ENCODE measurements around the gene CBX8.

Gene CBX8

DNA sequence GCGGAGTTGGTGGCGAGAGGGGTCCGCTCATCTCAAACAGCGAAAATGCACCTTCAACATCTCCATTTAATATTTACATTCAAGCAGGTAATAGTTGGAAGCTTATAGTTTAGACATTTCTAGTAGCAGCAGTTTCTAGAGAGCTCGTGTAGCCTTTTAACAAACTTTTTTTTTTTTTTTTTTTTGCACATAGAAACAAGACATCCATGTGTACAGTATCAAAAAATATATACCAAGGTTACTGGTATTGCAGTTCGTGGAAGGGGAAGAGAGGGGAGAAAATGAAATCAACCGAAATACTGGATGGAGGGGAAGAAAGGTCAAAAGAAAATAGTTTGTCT lies 36.2 kb upstream of the CBX8 start:
- Histone ChIP-seq H3K27me3 (ENCODE audit: control insufficient read depth, insufficient read depth, low read length) (no peaks in the 10 kb centered on the region), H3K4me3 (ENCODE audit: low read length) (no peak overlapping the region), H3K9ac (ENCODE audit: low read depth, low read length) (no peak overlapping the region), H3K9me3 (replicated peaks; ENCODE audit: low read length) (no peaks in the 10 kb centered on the region), H3K36me3 (ENCODE audit: insufficient read depth, low read length) (peaks cover 23% of the 10 kb centered on the region), H3K4me2 (ENCODE audit: low read length) (no peak overlapping the region), H3K4me1 (ENCODE audit: control insufficient read depth, insufficient read depth, low read length) (peaks cover 36% of the 10 kb centered on the region)

DNA sequence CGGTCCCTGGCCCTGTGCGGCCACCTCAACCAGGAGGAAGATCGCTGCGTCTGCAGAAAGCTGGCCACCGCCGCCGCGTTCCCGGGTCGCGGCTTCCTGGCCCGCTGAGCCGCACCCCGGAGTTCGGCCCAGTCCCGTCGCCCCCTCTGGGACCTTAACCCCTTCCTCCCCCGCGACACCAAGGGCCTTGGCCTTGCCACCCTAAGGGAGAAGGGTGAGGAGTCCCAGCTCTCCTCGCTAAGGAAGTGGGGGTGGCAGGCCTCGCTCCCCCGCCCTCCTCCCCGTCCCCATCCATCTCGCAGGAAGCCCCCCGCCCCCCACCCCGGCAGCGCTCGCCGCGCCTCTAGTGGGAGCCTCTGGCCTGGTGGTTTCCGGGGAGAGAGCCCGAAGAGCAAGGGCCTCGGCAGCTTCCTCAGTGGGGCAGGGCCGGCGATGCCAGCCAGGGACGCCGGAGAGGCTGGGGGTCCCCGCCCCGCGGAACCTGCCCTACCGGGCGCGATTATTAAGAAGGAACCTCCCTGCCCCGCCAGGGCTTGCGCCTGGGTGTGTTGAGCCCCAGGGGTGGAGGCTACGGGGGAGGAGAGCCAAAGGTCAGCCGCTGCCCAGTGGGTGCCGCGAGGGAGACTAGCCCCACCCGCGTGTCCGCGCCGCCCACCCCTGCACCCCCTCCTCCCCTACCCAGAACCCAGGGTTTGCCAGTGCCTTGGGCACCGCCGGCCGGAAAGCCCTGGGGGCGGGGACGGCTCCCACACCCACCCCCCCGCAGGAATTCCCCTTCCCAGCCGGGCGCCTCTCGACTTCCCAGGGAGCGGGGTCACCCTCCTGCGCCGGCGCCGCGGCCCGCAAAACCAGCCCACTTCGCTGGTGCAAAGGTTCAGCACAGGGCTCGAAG lies 35.6 kb upstream of the CBX8 start:
- no peaks in the 10 kb centered on the region for H3K9me3 ChIP-seq (replicated peaks; ENCODE audit: low read length)
- H3K4me2 ChIP-seq (ENCODE audit: low read length), result peak overlapping the region; percentile 67
- H3K9ac ChIP-seq (ENCODE audit: low read depth, low read length), result no peak overlapping the region
- H3K27me3 ChIP-seq (ENCODE audit: control insufficient read depth, insufficient read depth, low read length), result no peaks in the 10 kb centered on the region
- H3K4me3 ChIP-seq (ENCODE audit: low read length), result no peak overlapping the region
- peaks cover 30% of the 10 kb centered on the region for H3K4me1 ChIP-seq (ENCODE audit: control insufficient read depth, insufficient read depth, low read length)
- H3K36me3 ChIP-seq (ENCODE audit: insufficient read depth, low read length), result peaks cover 23% of the 10 kb centered on the region

DNA sequence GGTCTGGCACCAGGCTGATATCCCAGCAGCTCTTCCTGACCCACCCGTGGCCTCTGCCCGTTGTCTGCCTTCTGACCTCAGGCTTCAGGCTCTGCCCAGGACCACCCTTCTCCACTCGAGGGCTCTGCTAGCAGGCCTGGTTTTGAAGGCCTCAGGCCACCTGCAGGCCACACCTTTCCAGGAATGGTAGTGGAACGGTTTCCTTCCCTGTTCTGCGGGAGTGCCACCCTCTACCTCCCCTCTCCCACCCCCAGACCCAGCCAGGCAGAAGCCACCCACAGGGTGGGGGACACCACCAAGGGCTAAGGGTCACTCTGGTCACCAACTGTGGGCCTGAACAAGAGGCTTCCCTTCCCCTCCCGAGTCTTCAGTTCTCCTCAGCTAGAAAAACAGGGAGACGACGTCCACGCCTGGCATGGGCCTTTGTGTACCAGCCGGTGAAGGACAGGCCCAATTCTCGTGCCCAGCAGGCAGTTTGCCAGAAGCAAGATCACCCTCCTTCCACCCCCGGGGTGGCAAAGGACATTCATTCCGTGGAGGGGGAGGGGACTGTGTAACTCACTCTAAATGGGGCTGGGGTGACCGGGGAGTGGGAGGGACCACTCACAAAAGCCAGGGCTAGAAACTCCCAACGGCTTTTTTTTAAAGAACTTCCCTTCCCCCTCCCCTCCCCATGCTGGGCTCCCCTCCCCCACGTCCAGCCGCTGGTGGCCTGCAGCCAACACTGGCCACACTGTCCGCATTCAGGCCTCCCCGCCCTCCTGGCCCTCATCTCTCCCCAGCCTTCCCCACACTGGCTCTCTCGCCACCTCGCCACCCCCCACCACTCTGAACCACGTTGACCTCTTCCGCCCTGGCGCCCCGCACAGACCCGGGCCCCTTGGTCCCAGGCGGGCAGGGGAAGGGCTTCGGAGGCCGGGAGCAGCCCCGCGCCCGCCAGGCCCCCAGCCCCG lies 34.7 kb upstream of the CBX8 start:
- Histone ChIP-seq H3K4me2 (ENCODE audit: low read length) (peak overlapping the region; percentile 67), H3K4me1 (ENCODE audit: control insufficient read depth, insufficient read depth, low read length) (peaks cover 20% of the 10 kb centered on the region), H3K27me3 (ENCODE audit: control insufficient read depth, insufficient read depth, low read length) (peaks cover 5% of the 10 kb centered on the region), H3K4me3 (ENCODE audit: low read length) (no peak overlapping the region), H3K9ac (ENCODE audit: low read depth, low read length) (no peak overlapping the region), H3K36me3 (ENCODE audit: insufficient read depth, low read length) (peaks cover 23% of the 10 kb centered on the region), H3K9me3 (replicated peaks; ENCODE audit: low read length) (no peaks in the 10 kb centered on the region)

- Histone ChIP-seq H3K4me2 (ENCODE audit: low read length) (no peak overlapping the region), H3K27me3 (ENCODE audit: control insufficient read depth, insufficient read depth, low read length) (peaks cover 11% of the 10 kb centered on the region), H3K9ac (ENCODE audit: low read depth, low read length) (no peak overlapping the region), H3K9me3 (replicated peaks; ENCODE audit: low read length) (no peaks in the 10 kb centered on the region), H3K36me3 (ENCODE audit: insufficient read depth, low read length) (peaks cover 20% of the 10 kb centered on the region), H3K4me1 (ENCODE audit: control insufficient read depth, insufficient read depth, low read length) (peaks cover 17% of the 10 kb centered on the region), H3K4me3 (ENCODE audit: low read length) (no peak overlapping the region)
Observed at GRCh38 chr17:79830763-79831264, 33.9 kb upstream of the CBX8 start.

DNA sequence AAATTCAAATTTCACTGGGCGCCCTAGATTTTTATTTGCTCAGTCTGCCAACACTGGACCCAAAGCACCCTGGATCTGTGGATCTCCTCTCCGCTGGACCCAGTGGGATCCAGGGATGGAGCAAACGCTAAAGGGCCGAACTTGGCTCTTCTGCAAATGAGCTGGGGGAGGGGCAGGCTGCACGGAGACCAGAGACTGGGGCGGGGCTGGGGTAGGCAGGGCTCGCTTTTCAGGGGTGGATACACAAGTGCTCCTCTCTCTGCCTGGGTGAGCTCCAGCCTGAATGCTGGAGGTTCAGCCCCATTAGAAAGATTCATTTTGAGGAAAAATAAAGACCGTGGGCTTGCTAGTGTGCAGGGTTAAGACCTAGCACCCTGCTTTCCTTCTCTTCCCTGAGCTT lies 33.4 kb upstream of the CBX8 start:
- H3K36me3 ChIP-seq (ENCODE audit: insufficient read depth, low read length), result peaks cover 17% of the 10 kb centered on the region
- H3K4me1 ChIP-seq (ENCODE audit: control insufficient read depth, insufficient read depth, low read length), result peaks cover 17% of the 10 kb centered on the region
- H3K4me2 ChIP-seq (ENCODE audit: low read length), result no peak overlapping the region
- no peak overlapping the region for H3K4me3 ChIP-seq (ENCODE audit: low read length)
- H3K9ac ChIP-seq (ENCODE audit: low read depth, low read length), result no peak overlapping the region
- H3K9me3 ChIP-seq (replicated peaks; ENCODE audit: low read length), result no peaks in the 10 kb centered on the region
- H3K27me3 ChIP-seq (ENCODE audit: control insufficient read depth, insufficient read depth, low read length), result peaks cover 14% of the 10 kb centered on the region

DNA sequence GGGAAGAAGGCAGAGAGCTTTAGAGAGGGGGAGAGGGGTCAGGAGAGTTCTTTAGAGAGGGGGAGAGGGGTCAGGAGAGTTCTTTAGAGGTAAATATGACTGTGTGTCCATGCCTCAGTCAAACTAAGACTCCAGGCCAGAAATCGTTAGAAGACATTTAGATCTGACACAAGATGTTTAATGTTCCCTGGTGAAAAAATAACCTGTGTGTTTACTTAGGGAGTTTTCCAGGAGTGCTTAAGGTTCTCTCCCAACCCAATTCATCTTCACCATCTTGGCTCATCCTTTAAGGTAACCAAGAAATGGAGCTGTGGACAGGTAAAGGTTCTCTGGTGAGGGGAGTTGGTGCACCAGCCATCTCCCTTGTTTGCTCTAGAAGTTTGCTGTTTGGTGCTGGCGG lies 32.6 kb upstream of the CBX8 start:
- no peaks in the 10 kb centered on the region for H3K9me3 ChIP-seq (replicated peaks; ENCODE audit: low read length)
- no peak overlapping the region for H3K4me3 ChIP-seq (ENCODE audit: low read length)
- peaks cover 8% of the 10 kb centered on the region for H3K36me3 ChIP-seq (ENCODE audit: insufficient read depth, low read length)
- H3K4me1 ChIP-seq (ENCODE audit: control insufficient read depth, insufficient read depth, low read length), result peaks cover 17% of the 10 kb centered on the region
- no peak overlapping the region for H3K9ac ChIP-seq (ENCODE audit: low read depth, low read length)
- peaks cover 19% of the 10 kb centered on the region for H3K27me3 ChIP-seq (ENCODE audit: control insufficient read depth, insufficient read depth, low read length)
- H3K4me2 ChIP-seq (ENCODE audit: low read length), result no peak overlapping the region

GRCh38 chr17:79829004-79829403 lies 32.1 kb upstream of the CBX8 start:
- peaks cover 19% of the 10 kb centered on the region for H3K27me3 ChIP-seq (ENCODE audit: control insufficient read depth, insufficient read depth, low read length)
- H3K9ac ChIP-seq (ENCODE audit: low read depth, low read length), result no peak overlapping the region
- H3K9me3 ChIP-seq (replicated peaks; ENCODE audit: low read length), result no peaks in the 10 kb centered on the region
- H3K4me2 ChIP-seq (ENCODE audit: low read length), result no peak overlapping the region
- H3K36me3 ChIP-seq (ENCODE audit: insufficient read depth, low read length), result peaks cover 6% of the 10 kb centered on the region
- H3K4me1 ChIP-seq (ENCODE audit: control insufficient read depth, insufficient read depth, low read length), result peaks cover 17% of the 10 kb centered on the region
- H3K4me3 ChIP-seq (ENCODE audit: low read length), result no peak overlapping the region

DNA sequence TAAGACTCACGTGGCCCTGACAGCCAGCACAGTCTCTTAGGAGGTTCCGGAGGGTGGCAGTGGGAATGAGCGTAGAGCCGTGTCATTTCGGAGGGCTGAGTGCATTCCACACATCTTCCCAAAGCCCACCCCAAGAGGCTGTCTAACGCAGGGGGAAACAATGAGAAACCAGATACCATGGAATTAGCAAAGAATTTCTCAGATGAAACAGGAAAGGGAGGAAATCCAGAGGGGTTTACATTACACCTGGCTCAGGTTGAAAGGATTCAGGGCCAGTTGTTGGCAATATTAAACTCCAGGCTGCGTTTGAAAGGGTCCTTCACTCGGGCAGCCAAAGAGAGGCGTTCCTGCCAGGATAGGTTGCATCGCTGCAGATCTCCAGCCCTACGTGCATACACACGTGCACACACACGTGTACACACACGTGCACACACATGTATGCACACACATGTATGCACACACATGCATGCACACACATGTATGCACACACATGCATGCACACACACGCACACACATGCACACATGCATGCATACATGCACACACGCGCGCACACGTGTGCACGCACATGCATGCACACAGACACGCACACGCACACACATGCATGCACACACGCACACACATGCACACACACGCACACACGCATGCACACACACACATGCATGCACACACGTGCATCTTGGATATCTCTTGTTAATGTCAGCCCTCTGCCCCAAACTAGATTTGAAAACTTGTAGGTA lies 30.1 kb upstream of the CBX8 start:
- no peaks in the 10 kb centered on the region for H3K9me3 ChIP-seq (replicated peaks; ENCODE audit: low read length)
- no peak overlapping the region for H3K4me3 ChIP-seq (ENCODE audit: low read length)
- H3K4me1 ChIP-seq (ENCODE audit: control insufficient read depth, insufficient read depth, low read length), result peaks cover 6% of the 10 kb centered on the region
- H3K9ac ChIP-seq (ENCODE audit: low read depth, low read length), result no peak overlapping the region
- peaks cover 19% of the 10 kb centered on the region for H3K27me3 ChIP-seq (ENCODE audit: control insufficient read depth, insufficient read depth, low read length)
- no peak overlapping the region for H3K4me2 ChIP-seq (ENCODE audit: low read length)
- H3K36me3 ChIP-seq (ENCODE audit: insufficient read depth, low read length), result no peaks in the 10 kb centered on the region

- Histone ChIP-seq H3K4me2 (ENCODE audit: low read length) (no peak overlapping the region), H3K27me3 (ENCODE audit: control insufficient read depth, insufficient read depth, low read length) (peaks cover 19% of the 10 kb centered on the region), H3K9me3 (replicated peaks; ENCODE audit: low read length) (no peaks in the 10 kb centered on the region), H3K36me3 (ENCODE audit: insufficient read depth, low read length) (no peaks in the 10 kb centered on the region), H3K9ac (ENCODE audit: low read depth, low read length) (no peak overlapping the region), H3K4me3 (ENCODE audit: low read length) (no peak overlapping the region), H3K4me1 (ENCODE audit: control insufficient read depth, insufficient read depth, low read length) (no peaks in the 10 kb centered on the region)
Observed at GRCh38 chr17:79826204-79826680, 29.4 kb upstream of the CBX8 start.

- Histone ChIP-seq H3K36me3 (ENCODE audit: insufficient read depth, low read length) (no peaks in the 10 kb centered on the region), H3K4me3 (ENCODE audit: low read length) (no peak overlapping the region), H3K9me3 (replicated peaks; ENCODE audit: low read length) (no peaks in the 10 kb centered on the region), H3K27me3 (ENCODE audit: control insufficient read depth, insufficient read depth, low read length) (peaks cover 19% of the 10 kb centered on the region), H3K4me1 (ENCODE audit: control insufficient read depth, insufficient read depth, low read length) (no peaks in the 10 kb centered on the region), H3K9ac (ENCODE audit: low read depth, low read length) (no peak overlapping the region), H3K4me2 (ENCODE audit: low read length) (no peak overlapping the region)
Observed at GRCh38 chr17:79825580-79825921, 28.7 kb upstream of the CBX8 start.

Measured in skeletal muscle satellite cell (primary cell).